ENCODE results near the gene RFFL.
"Not testable (repeated sequence)": the region's sequence is repeated elsewhere in the genome, so short reads cannot be mapped to it uniquely, and the experiment has no call there.

Gene RFFL

DNA sequence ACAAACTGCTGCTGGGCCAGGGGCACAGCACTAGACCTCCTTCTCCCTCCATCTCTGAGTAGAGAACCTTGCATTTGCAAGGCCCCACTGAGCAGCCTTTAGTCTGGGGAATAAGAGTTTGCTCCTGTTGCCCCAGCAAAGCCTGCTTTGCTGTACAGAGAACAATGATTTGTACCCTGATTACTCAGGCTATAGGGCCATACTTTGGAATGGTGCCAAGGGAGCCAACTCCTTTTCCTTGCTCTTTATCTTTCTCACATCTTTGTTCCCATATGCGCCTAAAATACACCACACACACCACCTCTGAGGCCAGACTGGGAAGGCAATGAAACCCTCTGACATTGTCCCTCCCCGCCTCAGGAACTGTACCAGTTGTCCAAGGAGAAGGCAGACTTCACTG, 62.0 kb downstream of the RFFL start:
- DNase-seq, result no peak

DNA sequence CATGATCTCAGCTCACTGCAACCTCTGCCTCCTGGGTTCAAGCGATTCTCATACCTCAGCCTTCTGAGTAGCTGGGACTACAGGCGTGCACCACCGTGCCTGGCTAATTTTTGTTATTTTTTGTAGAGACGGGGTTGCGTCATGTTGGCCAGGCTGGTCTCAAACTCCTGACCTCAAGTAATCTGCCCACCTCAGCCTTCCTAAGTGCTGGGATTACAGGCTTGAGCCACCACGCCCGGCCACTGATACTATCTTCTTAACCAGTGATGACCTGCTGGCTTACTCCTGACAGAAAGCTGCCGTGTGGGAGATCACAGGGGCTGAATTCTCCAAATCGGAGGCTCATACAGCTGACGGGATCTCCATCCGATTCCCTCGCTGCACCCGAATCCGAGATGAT, 62.5 kb downstream of the RFFL start:
- not testable (repeated sequence) for DNase-seq

DNA sequence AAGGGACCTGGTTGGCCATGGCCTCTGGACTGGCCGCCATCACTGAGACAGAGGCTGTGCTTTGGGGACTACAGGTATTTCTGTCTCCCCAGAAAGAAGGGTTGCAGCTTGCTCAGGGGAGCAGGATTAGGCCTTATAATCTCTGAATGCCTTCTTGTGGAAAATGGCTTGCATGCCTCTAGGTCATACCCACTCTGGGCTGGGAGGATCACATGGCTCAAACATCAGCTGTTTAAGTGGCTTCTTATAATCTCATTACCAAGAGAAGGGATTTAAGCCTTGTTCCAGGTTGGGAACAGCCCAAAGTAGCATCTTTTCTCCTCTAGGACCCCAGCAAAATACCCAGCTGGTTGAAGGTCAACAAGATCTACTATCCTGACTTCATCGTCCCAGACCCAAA, 64.1 kb downstream of the RFFL start:
- no peak for DNase-seq

DNA sequence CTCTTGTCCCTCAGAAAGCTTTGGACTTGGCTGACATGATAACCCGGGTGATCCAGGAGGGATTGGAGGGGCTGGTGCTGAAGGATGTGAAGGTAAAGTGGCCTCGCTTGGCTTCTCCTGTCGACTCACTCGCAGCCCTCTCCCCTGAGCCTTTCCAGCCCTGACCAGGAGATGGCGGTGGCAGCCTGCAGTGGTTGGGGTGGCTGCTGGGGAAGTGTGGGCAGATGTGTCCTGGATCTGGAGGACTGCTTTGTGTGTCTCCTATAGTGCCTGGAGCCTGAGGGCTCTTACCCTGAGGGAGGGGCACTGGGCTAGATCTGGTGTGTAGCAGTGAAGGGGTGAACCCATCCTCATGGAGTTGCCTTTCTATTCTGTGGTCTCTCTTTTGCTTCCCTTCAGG, 65.3 kb downstream of the RFFL start:
- peak; percentile 87 for DNase-seq

DNA sequence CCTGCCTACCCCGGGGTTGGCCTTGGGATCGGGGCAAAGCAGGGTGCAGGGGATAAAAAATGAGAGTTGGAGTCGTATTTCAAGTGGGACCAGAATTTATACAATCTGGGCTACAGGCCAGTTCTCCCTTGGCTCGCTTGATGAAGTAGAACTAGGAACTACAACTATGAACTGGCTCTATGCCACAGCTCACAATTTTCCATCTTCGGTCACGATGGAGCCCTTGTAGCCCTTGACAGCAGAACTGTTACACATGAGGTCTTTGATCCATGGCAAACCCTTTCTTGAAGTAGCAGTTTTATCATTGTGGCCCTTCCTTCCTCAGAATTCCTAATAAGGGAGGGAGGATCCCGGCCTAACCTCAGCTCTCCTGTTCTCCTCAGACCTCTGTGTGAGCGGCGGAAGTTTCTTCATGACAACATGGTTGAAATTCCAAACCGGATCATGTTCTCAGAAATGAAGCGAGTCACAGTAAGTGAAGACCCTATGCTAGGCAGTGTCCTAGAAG, 66.1 kb downstream of the RFFL start:
- no peak for DNase-seq

DNA sequence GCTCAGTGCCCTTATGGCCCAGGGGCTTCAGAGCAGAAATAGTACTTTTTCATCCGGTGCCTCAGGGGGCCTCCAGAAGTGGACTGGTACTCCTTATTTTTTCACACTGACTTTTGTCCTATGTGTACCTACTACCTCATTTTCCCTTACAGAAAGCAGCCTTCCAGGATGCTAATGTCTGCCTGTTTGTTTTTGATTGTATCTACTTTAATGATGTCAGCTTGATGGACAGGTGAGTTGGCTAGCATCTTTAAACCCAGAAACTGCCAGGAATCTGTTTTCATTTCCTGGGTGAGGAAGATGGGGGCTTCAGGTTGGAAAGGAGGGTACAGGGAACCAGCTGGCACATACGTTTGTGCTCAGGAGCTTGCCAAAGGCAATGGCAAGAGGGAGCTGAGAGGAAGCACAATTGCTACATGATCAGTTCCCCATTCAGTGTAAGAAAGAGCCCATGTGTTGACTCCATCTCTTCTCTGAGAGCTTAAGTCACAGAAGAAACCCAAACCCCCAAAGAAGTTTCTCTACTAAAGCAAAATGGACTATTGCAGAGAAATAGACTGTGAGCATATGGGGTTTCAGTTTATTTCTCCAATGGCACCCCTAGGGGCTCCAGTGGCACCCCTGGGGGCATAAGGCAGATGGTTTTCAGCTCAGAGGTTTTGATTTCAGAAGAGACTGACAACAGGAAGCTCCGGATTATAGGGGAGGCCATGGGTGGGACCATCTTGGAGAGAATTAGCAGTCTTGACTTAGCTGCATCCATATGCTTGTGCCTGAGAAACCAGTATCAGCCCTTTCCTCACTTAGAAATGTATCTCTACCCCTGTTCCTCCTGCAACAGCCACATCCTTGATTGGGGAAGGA, 66.9 kb downstream of the RFFL start:
- DNase-seq, result no peak

DNA sequence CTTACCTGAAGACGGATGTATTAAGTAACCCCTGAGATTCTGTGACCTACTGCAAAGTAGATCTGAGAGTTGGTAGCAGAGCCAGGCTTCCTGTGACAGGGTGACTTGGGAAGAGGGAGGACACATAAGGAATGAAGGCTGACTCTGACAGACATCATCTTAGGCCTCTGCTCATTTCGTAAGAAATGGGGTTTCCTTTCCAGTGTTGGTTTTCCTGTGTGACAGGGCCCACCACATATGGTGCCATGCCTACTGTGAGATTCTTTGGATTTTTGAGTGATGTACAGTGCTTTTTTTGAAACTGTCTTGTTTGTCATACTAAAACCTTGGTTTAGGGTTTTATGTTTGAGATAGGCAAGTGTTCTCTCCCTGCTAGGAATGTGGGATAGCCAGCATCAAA, 70.5 kb downstream of the RFFL start:
- DNase-seq, result no peak

DNA sequence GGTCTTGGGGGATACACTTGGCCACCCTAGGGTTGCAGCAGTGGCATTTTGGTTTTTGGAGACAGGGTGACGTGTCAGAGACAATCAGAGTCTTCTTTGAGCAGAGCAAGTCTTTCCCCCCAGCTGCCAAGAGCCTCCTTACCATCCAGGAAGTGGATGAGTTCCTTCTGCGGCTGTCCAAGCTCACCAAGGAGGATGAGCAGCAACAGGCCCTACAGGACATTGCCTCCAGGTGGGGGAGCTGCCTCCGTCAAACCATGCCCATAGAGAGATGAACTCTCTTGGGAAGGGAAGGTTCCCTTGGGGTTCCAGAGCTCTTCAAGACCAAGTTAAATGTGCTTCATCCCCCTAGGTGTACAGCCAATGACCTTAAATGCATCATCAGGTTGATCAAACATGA, 71.9 kb downstream of the RFFL start:
- no peak for DNase-seq

DNA sequence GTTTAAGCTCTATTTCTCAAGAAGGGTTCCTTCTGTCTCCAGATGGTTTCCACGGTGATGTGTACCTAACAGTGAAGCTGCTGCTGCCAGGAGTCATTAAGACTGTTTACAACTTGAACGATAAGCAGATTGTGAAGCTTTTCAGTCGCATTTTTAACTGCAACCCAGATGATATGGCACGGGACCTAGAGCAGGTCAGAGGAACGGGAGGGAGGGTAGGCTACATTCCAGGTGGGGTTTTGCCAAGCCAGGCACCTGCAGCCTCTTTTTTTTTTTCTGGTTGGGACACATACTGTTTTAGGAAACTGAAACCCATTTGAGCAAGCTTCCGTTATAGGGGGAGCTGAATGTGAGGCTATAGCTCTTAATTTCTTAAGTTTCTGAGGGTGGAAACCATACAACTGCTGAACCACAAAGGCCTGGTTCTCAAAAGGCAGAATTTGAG, 72.6 kb downstream of the RFFL start:
- DNase-seq, result no peak

DNA sequence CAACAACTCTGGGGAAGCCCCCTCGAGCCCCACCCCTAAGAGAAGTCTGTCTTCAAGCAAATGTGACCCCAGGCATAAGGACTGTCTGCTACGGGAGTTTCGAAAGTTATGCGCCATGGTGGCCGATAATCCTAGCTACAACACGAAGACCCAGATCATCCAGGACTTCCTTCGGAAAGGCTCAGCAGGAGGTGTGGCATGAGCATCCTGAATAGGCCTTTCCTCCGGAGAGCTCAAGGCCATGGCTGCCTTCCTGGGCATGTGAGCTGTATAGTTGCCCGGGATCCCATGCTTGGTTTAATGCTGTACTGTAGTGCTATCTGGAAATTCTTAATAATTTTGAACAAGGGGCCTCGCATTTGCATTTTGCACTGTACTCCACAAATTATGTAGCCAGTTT, 74.0 kb downstream of the RFFL start:
- no peak for DNase-seq

DNA sequence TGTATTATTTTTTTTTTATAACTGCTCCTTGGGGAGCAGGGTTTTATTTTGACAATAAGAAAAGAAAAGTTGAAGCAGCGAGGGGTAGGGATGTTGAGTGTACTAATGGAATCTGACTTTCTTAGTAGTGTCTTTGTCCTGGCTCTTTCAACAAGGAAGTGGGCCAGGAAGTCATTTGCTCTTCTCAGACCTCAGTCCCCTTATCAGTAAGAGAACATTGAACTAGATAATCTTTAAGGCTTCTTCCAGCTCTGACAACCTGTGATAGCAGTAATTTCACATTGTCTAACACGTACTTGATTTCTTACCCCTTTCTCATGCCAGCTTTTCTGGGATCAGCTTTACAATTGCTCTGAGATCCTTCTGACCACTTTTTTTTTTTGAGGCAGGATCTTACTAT, 74.9 kb downstream of the RFFL start:
- no peak for DNase-seq

DNA sequence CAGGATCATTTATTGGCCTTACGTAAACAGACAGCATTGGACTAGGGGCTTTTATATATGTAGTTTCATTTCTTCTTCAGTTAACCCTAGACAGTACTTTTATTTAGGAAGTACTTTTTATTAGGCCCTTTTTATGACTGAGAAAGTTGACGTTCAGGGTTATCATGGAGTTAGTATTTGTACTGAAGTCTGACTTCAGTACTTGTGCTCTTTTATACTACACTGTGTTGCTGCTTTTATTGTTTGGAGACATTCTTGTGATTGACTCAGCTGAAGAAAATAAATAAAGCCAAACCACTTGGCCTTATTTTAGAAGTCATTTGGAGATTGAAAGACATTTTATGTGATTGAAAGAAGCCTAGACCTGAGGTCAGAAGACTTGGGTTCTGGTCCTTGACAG, 76.3 kb downstream of the RFFL start:
- no peak for DNase-seq

DNA sequence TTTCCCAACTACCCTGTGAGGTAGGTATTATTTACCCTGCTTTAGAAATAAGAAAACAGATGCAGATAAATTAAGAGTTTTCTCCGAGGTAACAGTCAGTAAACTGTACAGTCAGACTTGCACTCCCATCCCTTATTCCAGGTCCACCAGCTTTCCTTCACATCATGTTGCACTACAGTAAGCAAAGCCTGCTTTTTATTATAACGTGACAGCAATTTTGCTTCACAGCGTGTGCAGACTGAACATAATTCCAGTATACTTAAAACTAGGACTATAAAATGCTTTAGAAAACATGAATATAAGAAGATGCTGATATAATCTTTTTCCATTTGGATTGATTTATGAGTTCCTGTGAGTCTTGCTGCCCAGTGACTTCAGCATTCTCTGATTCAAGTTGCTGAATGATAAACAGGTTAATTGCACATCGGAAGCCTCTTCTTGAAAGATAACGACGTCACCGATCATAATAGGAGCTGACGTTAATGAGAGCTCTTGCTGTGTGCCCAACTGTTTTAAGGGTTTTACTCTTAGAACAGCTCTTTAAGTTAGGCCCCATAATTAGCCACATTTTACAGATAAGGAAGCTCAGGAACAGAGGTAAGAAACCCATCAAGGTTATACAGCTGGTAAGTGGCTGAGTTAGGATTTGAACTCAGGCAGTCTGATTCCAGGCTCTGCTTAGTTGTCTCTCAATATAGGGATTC, 81.8 kb downstream of the RFFL start:
- DNase-seq, result no peak

DNA sequence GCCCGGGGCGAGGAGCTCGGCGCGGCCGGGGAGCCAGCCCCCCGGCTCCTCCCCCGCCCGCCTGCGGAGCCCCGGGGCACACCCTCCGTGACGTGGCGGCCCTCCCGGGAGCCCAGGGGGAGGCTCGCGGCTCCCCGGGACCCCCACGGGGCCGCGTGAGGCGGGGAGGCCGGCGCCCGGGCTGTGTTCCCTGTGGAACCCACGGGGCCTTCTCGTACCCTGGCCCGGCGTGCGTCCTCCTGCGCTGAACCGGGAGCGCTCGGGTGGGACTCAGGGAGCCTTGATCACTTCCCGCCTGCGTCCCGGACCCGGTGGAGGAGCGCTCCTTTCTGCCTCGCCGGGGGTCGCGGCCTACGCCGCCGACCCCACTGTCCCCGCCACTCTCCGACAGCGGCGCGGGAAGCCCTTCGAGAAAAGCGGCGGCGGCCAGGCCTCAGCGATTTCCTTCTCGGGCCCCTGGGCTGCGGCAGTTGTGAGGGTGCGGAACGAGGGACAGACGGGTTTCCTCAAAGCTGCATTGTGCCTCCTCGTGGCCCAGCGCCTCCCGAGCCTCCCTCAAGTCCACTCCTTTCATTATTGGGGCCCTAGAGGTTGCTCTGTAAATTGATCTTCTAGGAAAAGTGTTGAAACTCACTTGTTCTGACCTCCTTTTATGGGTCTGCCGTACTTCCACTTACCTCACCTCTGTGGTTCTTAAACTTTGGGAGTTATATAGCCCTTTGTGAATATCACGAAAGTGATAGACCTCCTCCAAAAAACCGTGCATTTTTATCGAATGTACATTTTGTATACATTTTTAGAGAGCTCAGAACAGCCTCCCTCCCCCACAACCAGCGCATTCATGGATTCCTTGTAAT, 82.6 kb downstream of the RFFL start:
- peak; percentile 87 for DNase-seq

DNA sequence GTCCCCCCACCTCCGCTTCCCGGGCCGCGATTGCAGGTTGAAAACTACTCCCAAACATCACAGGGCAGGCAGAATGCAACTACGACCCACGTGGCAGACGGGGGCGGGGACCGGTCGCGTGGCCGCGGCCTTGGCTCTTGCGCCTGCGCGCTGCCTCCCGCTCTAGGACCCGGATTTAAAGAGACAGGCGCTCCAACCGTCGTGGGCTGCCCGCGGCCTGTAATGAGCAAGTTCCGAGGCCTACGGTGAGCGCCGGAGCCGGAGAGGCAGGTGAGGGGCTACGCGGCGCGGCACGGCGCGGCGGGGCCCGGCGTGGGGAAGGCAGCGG, 83.2 kb downstream of the RFFL start, which contains the start of gene LIG3:
LIG3 (plus strand) TSS at position 160 of the 328 bp plus-strand sequence. CDS start 2,494 bp downstream, outside the sequence.
- peak; percentile 93 for DNase-seq

DNA sequence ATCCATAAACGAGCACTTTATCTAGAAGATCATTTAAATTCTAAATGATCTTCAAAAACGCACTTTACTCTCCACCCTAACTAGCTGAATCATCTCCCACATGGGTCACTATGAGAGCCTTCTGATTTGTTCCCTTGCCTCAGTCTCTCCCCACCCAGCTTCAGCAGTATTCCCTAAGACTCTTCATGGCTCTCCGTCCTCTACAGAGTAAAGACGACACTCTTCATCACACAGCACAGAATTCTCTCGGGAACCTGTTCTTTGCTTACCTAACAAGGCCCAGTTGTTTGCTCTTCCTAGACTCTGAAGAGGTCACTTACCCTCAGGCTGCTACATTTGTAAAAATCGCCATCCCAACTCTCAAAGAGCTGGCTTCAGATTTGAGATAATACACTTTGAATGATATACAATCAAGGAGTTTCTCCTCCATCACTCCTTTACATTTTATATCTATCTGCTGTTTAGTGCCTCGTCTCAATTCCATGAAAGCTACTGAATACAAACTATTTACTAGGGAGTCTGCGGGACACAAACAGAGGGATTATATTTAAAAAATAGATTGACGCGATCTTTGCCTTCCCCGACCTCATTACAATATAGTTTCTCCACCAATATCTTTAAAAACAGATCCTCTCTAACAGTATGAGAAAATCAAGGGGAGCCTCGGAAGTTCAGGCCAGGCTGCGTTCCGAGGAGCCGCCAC, 83.7 kb downstream of the RFFL start:
- no peak for DNase-seq

DNA sequence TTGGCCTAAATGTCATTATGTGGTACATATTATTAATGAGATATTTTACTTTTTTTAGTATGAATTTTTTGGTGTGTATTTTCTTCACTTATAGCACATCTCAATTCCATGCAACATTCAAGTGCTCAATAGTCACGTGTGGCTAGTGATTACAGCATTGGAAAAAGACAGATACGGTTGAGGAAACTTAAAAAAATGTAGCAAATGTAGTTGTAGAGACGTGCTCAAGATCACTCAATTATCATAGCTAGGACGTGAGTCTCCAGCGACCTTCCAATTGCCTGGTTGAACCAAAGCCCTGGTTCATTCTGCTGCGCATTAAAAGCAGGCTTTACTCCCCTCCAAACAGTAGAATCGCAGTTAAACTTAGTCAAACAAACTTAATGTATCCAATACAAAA, 84.4 kb downstream of the RFFL start:
- no peak for DNase-seq

DNA sequence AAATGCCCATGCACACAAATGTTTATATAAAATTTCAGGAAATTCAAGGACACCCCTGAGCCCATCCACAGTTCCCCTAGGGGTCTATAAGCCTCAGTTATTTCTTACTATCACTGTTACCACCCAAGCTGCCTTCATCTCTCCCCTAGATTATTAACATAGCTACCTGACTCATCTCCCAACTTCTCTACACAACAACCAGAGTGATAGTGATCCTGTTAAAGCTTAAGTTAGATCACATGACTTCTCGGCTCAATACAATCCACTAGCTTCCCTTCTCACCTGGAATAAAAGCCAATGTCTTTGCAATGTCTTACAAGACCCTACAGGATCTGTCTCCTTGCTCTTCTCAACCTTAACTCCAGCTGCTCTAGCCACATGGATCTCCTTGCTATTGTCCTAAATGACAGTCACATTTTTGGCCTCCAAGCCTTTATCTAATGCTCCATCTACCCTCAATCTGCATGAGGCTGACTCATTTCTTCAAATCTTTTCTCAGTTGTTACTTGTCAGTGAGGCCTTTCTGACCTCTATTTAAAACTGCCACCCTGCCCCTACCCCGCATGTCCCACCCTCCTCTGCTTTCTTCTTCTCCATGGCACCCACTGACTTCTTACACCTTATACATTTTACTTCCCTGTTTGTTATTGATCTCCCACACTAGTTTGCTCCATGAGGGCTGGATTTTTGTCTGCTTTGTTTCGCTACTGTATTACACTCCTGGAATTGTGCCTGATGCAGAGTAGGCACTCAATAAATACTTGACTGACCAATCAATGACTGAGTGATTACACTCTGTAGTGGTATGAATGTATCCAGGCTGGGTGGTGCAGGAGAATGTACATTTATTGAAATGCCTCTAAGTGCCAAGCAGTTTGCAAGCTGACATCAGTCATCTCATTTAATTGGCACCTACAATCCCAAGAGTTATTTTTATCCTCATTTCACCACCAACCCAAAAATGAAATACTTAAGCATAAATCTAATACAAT, 88.4 kb downstream of the RFFL start:
- DNase-seq, result no peak

DNA sequence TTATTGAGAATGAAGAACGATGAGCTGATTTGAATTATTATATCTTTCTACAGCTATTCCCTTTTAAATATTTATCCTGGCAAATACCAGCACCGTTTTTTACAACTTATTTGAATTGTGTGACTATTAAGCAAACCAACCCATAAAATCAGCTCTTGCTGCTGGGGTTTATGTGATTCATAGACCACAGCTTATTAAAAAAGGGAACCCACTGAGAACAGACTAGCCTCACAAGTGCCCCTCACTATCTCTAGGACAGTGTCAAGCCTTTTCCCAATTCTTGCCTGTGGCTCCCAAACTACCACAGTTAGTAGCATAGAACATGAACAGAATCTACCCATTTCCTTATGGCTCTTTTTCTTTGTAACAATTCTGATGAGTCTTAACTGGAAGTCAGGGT, 89.3 kb downstream of the RFFL start:
- DNase-seq, result no peak

DNA sequence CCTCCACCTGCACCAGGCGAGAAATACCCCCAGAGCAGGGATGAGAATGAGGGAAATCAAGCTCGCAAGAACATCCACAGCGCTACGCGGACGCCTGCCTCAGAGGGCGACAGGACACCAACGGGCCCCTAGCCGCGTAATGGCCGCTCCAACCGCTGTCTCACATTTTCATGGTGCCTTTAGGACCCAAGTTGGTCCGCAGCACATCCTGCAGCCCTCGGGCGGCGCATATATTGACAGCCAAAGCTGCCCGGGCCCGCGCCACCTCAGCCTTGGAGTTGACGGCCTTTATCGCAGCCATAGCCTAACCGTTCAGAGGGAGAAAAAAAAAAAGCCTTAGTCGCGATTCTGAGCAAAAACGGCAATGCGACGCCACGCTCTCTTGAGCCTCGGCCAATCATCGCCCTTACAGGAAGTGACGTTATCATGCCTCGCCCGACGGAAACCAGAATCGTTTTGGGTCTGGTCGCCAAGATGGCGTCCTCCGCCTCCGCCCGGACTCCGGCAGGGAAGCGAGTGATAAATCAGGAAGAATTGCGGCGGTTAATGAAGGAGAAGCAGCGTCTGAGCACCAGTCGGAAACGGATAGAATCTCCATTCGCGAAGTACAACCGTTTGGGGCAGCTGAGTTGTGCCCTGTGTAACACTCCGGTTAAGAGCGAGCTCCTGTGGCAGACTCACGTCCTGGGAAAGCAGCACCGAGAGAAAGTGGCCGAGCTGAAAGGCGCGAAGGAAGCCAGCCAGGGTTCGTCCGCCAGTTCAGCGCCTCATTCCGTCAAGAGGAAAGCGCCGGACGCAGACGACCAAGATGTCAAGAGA, 102.2 kb downstream of the RFFL start, which contains the start of the genes CCT6B and ZNF830:
CCT6B (minus strand) TSS at position 368 of the 819 bp plus-strand sequence; CDS start at position 301, 67 bp downstream.
ZNF830 (plus strand) TSS at position 448 of the 819 bp plus-strand sequence; CDS start at position 475, 27 bp downstream.
- DNase-seq, result peak; percentile 95
